GM19397 (cell line): Measurements from ENCODE around the gene ZNF689.
A peak's percentile ranks its signal among the peaks of the same experiment; 100 is the strongest.

Source experiments
- ATAC-seq: cut with Tn5 transposase; IDR thresholded peaks from one replicate; pipeline ENCODE4 v1.9.1; 2021; ENCODE audit warnings: mild to moderate bottlenecking, moderate library complexity; ENCODE audit not compliant: unreplicated experiment

ZNF689 gene

DNA sequence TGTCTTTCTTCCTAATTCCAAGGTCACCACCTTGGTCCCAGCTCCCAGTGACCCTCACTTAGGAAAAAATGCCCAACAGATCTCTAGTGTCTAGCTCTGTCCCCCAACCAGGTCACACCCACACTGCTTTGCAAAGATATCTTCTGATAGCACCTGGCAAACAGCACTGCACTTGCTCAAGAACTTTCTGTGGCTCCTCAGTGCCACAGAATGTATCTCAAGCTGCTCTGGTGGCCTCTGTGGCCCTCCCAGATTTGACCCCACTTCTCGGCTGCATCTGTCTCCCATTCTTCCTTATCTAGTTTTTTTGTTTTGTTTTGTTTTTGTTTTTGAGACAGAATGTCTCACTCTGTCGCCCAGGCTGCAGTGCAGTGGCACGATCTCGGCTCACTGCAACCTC, 43.7 kb downstream of the ZNF689 start:
- no peak for ATAC-seq

DNA sequence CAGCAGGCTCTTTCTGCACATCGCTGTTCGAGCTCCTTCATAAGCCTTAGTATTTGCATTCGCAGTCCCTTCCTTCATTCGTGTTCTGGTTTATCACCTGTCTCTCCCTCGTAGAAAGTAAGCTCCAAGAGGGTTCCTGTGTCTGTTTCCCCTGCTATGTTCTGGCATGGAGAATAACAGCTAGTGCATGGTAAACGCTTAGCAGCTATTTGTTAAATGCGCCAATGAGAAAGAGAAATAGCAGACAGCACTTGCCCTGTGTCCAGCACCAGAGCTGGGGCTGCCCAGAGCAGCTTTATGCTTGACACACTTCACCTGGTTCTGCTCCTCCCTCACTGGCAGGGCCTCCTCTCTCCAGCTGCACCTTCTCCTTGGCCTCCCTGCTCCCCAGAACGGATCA, 44.2 kb downstream of the ZNF689 start:
- no peak for ATAC-seq

DNA sequence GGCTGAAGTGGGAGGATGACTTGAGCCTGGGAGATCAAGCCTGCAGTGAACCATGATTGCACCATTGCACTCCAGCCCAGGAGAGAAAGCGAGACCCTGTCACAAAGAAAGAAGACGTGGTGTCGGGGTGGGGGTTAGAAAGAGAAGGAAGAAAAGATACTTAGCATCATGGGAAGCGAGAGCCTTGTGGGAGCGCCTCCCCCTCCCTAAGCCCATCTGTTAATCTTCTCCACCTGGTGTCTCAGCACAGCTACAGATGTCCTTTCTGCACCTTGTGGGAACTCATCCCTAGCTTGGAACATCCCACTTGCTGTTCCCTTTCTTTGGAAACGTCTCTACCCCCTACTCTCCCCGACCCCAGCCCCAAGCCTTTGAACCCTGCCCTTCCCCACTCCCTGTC, 44.7 kb downstream of the ZNF689 start:
- ATAC-seq: no peak

DNA sequence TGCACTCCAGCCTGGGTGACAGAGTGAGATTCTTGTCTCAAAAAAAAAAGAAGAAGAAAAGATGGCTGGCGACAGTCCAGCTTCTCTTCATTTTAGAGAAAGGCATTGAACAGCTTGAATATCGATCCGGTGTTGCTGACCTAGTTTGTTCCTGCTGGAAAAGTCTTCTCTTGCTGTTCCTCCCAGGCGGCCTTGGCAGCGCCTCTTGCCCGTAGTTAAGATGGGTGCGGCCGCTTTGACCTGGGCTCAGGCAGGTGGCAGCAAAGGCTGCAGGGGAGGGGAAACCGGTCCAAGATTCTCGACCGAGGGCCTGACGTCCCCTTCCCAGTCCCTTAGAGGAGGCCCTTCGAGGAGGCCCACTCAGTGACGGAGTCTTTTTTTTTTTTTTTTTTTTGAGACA, 48.2 kb downstream of the ZNF689 start:
- ATAC-seq: no peak

DNA sequence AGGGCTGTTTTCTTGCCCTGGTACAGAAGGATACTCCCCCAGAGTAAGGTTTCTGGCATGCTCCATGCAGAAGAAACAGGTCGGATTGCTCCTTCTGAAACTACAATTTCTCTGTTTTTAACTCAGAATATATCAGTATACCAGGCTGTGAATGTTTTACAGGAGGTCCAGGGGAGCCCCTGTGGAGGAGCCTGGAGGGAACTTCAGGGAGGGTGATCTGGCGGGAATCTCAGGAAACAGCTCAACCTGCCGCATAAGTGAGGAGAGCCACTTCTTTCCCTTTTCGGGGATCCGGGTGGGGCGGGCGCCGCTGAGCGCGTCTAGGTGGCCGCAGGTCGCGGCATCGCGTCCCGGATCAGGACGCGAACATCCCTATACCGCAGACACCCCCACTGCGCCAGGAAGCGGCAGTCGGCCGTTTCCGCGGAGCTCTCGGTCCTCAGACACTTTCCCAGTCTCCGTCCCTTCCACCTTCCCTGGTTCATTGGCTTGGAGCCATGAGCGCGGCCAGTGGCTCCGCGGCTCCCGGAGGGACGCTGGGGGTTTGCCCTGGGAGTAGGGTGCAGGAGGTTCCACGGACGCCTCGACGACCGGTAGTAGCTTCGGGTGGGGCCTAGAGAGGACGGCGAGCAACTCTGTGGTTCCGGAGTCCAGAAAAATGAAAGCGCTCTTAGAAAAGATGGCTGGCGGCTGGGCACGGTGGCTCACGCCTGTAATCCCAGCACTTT, 48.9 kb downstream of the ZNF689 start:
- ATAC-seq: no peak

DNA sequence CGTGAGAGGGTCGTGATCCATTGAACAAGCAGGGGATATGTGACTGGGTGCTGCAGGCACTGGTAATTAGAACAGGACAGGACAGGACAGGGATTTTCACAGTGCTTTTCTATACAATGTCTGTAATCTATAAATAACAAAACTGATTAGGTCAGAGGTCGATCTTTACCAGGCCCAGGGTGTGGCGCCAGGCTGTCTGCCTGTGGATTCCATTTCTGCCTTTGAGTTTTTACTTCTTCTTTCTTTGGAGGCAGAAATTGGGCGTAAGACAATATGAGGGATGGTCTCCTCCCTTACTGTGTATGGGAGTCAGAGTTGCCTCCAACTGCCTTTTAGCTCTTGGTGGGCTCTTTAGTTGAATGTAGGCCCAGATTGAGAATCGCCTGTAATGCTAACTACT, 50.5 kb downstream of the ZNF689 start:
- no peak for ATAC-seq

DNA sequence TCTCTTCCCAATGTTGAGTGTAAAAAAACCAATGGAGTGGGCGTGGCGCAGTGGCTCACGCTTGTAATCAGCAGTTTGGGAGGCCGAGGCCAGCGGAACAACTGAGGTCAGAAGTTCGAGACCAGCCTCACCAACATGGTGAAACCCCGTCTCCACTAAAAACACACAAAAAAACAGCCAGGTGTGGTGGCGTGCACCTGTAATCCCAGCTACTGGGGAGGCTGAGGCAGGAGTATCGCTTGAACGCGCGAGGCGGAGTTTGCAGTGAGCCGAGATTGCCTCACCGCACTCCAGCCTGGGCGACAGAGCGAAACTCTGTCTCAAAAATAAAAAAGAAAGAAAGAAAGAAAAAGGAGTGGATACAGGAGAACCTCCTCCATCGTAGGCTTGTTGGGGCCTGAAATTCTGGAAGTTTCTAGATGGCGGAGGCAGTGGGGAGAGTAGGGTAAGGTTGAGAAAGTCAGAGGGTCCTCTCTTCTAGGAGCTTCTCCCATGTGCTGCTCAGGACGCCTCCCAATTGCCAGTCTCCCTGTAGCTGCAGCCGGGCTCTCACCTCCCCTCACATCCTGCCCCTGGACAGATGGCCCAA, 51.3 kb downstream of the ZNF689 start:
- ATAC-seq: no peak

DNA sequence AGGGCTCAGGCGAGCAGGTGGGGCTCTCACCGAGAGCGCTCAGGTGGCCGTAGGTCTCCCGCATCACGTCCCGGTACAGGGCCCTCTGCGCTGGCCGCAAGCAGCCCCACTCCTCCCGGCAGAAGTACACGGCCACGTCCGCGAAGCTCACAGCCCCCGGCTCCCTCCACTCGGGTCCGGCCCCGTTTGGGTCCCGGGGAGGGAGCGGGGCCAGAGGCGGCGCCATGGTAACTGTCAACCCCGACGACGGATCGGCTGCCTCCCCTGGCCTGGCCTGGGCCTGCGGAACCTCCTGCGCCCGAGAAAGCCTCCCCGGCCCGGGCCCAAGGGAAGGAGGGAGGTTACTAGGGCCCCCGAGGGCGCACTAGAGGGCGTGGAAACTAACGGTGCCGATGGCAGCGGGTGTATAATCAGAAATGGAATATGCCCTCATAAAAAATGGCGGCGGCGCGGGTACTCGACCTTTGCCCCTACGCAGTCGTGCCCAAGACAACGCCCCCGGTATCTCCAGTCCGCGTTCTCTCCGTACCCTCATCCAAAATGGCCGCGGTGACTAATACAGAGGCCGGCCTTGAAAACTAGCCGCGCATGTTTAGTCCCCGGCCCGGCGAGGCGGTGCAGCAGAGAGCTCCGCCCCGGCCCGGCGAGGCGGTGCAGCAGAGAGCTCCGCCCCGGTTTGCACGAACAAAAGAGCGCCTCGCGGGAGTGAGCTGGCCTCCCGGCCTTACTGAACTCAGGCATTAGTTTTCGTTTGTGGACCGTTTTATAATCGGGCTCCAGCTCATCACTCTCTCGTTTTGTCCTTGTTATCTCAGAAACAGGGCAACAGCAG, 52.0 kb downstream of the ZNF689 start, which contains the start of gene ZNF764:
Gene ZNF764 (minus strand): TSS at position 418 of the 832 bp plus-strand sequence. CDS start 192 bp downstream, at position 226.
- ATAC-seq: peak; percentile 86

DNA sequence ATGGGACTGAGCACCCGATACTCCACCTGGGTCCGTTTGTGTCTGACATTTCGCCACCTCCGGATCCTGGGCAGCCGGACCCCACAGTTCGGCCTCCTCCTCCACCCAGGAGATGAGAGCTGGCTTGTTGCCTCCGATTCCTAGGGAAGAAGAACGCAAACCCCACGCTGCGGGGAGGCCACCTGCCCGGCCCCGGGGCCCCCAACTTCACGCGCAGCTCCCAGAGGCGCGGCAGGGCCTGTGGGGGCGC, 52.6 kb downstream of the ZNF689 start:
- no peak for ATAC-seq

DNA sequence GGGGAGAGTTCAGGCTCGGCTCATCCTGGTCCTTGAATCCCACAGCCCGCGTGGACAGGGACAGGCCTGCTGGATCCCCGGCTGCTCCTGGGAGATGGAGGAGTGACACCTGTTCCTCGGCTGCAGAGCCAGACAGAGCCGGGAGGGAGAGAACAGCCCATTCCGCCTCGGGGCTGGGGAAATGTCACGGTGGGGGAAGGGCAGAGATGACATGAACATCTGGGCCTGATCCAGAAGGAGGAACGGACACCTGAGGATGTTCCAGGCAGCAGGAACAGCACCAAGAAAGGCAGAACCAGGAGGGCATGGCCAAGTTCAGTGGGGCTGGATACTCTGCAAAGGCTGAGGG, 54.1 kb downstream of the ZNF689 start:
- ATAC-seq: no peak

DNA sequence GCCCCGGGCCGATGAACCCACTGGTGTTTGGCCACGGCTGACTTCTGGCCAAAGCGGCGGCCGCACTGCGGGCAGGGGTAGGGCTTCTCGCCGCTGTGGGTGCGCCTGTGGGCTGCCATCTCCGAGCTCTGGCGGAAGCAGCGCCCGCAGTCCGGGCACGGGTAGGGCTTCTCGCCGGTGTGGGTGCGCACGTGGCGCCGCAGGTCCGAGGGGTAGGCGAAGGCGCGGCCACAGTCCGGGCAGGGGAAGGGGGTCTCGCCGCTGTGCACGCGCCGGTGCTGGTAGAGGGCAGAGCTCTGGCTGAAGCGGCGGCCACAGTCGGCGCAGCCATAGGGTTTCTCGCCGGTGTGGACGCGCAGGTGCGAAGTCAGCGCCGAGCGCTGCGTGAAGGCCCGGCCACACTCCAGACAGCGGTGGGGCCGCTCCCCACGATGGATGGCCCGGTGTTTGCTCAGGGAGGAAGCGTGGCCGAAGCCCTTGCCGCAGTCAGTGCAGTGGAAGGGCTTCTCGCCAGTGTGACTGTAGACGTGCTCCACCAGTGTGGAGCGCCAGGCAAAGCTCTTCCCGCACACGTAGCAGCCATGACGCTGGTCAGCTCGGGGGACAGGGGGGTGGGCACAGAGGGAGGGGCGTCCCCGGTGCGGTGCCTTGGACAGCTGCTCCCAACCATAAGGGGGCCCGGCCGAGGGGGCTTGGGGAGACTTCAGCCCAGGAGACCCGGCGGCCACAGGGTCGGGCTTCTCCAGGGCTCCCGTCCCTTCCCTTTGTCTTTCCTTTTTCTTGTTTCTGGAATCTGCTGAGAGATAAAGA, 54.7 kb downstream of the ZNF689 start:
- ATAC-seq: no peak

DNA sequence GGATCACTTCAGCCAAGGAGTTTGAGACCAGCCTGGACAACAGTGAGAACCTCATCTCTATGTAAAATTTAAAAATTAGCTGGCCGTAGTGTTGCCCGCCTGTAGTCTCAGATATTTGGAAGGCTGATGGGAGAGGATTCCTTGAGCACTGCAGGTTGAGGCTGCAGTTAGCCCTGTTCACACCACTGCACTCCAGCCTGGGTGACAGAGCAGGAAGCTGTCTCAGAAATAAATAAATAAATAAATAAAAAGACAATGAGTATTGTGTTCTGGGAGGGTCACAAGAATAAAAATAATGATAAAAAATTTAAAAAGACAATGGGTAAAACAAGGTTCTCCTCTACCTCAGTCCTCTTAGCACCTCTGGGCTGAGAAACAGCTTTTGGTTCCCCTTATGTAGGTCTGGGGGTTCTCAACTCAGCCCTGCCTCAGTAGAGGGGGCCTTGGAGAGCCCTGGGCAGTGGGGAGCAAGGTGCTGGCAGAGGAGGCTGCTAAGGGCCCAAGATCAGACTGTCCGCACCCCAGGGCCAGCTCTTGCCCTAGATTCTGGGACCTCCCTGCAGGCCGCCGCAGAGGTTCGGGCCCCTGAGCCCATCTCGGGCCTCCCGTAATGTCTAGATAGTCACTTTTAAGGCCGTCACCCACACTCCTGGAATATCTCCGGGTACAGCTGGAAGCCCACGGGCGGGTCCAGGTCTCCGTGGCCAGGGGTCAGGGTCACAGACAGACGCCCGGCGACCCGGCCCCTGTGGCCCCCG, 55.5 kb downstream of the ZNF689 start:
- ATAC-seq: no peak

DNA sequence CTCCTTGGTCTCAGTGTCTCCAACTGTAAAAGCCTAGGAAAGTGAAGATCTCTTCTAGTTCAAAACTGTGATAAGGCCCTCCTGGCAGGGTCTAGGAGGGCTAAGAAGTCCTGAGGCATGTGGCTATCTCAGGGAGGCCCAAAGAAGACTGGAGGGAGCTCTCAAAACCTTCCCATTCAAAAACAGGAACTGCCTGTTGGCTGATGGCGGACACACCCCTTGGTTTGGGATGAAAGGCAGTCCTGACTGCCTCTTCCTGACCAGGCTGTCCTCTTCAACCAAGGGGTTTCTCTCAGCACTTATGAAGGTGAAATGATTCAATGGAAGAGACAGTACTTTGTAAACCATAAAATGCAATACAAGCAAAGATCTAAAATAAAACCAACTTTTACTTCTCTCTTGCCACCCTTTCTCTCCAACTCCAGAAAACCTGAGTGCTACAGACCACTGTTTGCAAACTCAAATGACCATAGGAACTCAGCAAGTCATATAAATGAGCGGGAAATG, 56.7 kb downstream of the ZNF689 start:
- ATAC-seq: no peak

DNA sequence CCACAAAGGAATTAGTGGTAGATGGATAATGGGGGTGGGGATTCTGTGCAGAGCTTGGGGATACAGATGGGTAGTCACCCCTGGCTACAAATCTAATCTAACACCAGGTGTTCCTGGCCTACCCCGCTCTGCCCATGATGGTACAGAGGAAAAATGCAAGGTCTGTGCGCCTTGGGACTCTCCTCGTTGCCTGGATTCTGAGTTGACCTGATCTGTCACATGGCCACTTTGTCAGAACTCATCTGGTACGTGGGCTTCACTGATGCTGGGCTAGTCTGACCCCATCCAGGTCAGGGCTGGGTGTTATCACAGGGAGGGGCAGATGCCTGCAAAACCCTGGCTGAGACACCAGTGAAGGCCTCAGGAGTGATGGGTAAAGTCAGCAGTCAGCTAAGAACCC, 57.2 kb downstream of the ZNF689 start:
- ATAC-seq: no peak
